ENCODE results near the gene PHKG1.
"Not testable (repeated sequence)": the region's sequence is repeated elsewhere in the genome, so short reads cannot be mapped to it uniquely, and the experiment has no call there.

Gene PHKG1

GRCh38 chr7:56081626-56082340 lies 11.0 kb downstream of the PHKG1 start:
- DNase-seq: no peak

- not testable (repeated sequence) for DNase-seq
Observed at GRCh38 chr7:56080726-56081435, 11.9 kb downstream of the PHKG1 start.

- DNase-seq: peak; percentile 59
Observed at GRCh38 chr7:56079450-56080185, 13.1 kb downstream of the PHKG1 start.

GRCh38 chr7:56078196-56078595 lies 14.6 kb downstream of the PHKG1 start:
- no peak for DNase-seq

- no peak for DNase-seq
Observed at GRCh38 chr7:56077681-56078080, 15.1 kb downstream of the PHKG1 start.

- DNase-seq: peak; percentile 88
Observed at GRCh38 chr7:56074371-56074791, 18.4 kb downstream of the PHKG1 start.

GRCh38 chr7:56066376-56066775 lies 26.4 kb downstream of the PHKG1 start:
- DNase-seq: not testable (repeated sequence)

- DNase-seq: peak; percentile 95
Observed at GRCh38 chr7:56063882-56064625, 28.7 kb downstream of the PHKG1 start, which contains the start of gene SUMF2. Gene SUMF2 (plus strand): TSS chr7:56064286. CDS start chr7:56064312, 26 bp downstream.

- no peak for DNase-seq
Observed at GRCh38 chr7:56063500-56063881, 29.3 kb downstream of the PHKG1 start.

- no peak for DNase-seq
Observed at GRCh38 chr7:56062382-56062781, 30.4 kb downstream of the PHKG1 start.

GRCh38 chr7:56053993-56054392 lies 38.8 kb downstream of the PHKG1 start:
- no peak for DNase-seq

- no peak for DNase-seq
Observed at GRCh38 chr7:56053379-56053778, 39.4 kb downstream of the PHKG1 start.

- DNase-seq: peak; percentile 97
Observed at GRCh38 chr7:56051339-56052191, 41.2 kb downstream of the PHKG1 start, which contains the start of the genes CCT6A and PSPH. Gene CCT6A (plus strand): TSS chr7:56051765. CDS start chr7:56051849, 84 bp downstream. Gene PSPH (minus strand): TSS chr7:56051444. CDS start chr7:56021212, 30,232 bp downstream.

- DNase-seq: no peak
Observed at GRCh38 chr7:56051053-56051338, 41.8 kb downstream of the PHKG1 start.

- not testable (repeated sequence) for DNase-seq
Observed at GRCh38 chr7:56048763-56049162, 44.0 kb downstream of the PHKG1 start.

- DNase-seq: no peak
Observed at GRCh38 chr7:56048245-56048644, 44.5 kb downstream of the PHKG1 start.

- not testable (repeated sequence) for DNase-seq
Observed at GRCh38 chr7:56047446-56048116, 45.2 kb downstream of the PHKG1 start.

GRCh38 chr7:56046721-56047445 lies 45.9 kb downstream of the PHKG1 start:
- DNase-seq: no peak

- DNase-seq: not testable (repeated sequence)
Observed at GRCh38 chr7:56045758-56046157, 47.0 kb downstream of the PHKG1 start.

- DNase-seq: no peak
Observed at GRCh38 chr7:56040730-56041129, 52.0 kb downstream of the PHKG1 start.
